GM19025 (cell line): Measurements from ENCODE around the gene APCDD1.

ENCODE experiments used
- ATAC-seq: cut with Tn5 transposase; IDR thresholded peaks from one replicate; pipeline ENCODE4 v1.9.1; 2021; ENCODE audit warnings: mild to moderate bottlenecking, low read depth, moderate library complexity; ENCODE audit not compliant: unreplicated experiment

Gene APCDD1

DNA sequence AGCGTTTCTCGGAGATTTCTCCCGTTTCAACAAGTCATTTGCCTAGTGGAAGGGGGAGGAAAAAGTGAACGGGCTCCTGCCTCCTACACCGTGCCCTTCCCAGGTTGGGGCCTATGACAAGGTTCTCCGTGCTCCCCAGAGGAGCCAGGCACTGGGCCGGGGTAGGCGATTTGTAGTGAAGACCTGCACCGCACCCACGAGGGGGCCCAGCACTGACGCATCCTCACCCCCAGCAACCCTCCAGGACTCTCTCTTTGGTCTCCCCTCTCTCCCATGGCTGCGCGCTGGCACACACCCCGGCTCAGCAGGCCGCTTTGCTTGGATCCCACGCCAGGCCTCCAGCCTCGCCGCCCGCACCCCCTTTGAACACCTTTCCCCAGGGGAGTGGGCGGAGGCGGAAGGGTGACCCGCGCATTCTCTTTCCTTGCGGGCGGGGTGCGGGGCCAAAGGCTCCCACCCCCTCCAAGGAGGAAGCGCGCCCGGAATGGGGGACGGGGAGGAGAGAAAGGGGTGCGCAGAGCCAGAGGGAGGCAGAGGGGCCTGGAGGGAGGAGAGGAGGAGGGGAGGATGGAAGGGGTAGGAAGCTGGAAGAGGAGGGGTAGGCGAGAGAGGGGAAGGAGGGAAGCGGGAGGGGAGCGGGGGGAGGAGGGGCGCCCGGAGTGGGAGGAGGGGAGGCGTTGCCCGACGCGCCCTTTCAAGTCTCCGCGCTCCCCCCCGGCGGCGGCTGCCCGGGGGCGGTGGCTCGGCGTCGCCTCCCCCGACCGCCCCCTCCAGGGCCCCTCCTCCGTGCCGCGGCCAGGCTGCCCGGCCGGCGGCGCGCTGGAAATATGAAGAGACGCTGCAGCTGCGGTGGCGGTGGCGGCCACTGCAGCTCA is at the start of gene APCDD1:
TSS of gene APCDD1 (plus strand) at position 830 of the 875 bp plus-strand sequence. CDS start 347 bp downstream, outside the sequence.
- ATAC-seq = no peak

- no peak for ATAC-seq
These were observed 49.4 kb upstream of the APCDD1 start for GRCh38 chr18:10405014-10405493.

DNA sequence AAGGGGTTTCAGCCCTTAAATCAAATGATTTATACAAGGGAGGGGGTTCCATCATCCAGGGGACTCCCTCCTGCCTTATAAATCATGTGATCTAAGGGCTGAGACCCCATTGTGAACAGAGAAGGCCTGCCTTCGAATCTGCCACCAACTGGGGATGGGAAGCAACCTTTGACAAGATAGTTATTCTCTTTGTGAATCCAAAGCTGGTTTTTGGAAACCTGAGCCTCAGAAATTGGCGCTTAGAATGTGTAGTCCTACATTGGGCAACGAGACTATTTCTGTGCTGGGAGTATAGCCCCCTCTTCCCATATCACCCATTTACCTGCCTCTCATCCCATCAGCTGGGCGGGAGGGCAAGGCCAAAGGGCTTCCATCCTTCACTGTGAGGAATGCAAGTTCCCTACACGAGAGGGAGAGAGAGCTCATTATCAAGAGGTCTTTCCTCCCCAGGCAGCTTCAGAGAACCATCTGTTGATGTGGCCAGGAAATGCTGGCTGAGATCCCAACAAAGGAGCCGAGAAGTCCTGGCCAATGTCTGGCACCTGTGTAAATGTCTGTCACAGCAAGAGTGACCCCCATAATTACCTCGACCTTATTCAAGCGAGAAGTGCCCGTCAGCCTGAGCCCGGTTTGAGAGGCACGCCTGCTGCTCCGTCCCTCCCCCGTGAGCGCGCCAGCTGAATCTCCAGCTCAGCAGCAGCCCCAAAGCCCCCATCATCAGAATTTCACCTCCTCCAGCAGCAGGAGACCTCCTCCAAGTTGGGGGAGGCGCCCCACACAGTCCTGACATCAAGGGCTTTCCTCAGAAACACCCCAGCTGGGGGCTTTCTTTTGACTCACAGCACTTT is 48.4 kb upstream of the APCDD1 start:
- ATAC-seq = no peak

DNA sequence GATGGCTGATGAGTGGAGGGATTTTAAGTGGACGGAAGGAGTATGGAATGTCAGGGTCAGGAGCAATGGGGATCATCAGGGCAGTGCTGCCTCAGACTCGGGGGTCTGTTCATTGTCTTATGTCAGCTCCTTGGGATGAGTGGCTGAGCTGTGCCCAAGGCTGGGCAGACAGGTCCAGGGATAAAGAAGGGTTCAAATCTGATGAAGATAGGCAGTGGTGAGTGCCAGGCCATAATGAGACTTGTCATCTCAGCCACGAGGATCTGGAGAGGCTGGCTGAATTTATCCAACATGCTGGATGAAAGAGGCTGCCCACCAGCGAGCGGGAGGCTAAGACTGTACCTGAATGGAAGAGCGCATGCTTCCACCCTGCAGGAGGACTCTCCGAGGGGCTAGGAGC is 46.3 kb upstream of the APCDD1 start:
- ATAC-seq = no peak

DNA sequence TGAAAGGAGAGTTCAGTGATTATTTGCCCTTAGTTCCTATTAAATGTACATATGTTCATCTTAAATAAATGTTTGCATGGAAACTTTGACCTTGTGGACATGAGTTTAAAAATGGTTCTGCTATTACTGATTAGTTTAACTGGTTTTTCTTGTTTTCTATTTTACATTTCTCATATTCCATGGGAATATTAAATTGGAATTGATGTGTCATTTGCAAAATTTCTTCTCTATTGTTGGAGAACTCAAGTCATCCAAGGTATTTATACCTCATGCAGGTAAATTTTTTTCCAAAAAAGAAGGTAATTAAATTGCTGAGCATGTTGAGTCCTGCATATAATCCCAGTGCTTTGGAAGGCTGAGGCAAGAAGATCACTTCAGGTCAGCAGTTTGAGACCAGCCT is 45.4 kb upstream of the APCDD1 start:
- no peak for ATAC-seq

GRCh38 chr18:10410472-10411308 is 43.7 kb upstream of the APCDD1 start:
- no peak for ATAC-seq

GRCh38 chr18:10412933-10413332 is 41.5 kb upstream of the APCDD1 start:
- no peak for ATAC-seq

GRCh38 chr18:10413722-10414121 is 40.7 kb upstream of the APCDD1 start:
- no peak for ATAC-seq

DNA sequence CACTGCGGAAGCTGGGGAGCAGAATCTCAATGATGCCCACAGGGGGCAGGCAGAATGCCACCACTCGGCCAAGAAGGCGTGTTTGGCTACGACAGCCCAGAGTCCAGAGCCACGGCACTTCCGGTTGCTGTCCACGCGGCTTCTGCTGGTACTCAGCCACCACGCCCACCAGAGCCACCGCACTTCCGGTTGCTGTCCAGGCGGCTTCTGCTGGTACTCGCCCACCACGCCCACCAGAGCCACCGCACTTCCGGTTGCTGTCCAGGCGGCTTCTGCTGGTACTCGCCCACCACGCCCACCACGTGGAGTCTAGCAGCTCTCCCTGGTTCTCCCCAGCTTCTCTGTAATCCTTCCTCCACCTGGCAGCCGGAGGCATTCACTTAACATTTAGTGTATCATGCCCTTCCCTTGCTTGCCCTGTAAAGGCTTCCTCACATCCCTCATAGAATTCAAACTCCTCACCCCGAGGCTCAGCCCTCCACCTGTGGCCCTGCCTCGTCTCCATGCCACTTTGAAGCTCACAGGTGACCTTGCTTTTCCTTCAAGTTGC is 40.1 kb upstream of the APCDD1 start:
- no peak for ATAC-seq

DNA sequence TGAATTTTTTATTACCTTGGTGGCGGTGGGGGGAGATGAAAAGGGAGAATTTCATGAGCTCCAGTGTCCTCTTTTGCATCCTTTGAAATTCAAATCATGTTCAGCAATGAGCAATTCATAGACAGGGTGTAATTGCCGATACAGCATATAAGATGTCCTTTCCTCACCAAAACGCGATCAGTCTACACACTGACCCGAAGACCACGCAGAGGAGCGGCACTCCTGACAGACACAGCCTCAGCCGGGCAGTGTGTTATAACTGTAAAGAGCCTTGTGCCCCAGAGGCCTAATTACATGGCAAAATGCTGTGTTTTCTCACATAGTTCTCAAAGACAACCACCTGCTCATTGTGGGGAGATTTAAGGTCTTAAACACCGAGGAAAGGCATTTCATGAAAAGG is 38.4 kb upstream of the APCDD1 start:
- no peak for ATAC-seq

- no peak for ATAC-seq
These were observed 37.2 kb upstream of the APCDD1 start for GRCh38 chr18:10417191-10417590.

GRCh38 chr18:10417664-10418063 is 36.8 kb upstream of the APCDD1 start:
- no peak for ATAC-seq

DNA sequence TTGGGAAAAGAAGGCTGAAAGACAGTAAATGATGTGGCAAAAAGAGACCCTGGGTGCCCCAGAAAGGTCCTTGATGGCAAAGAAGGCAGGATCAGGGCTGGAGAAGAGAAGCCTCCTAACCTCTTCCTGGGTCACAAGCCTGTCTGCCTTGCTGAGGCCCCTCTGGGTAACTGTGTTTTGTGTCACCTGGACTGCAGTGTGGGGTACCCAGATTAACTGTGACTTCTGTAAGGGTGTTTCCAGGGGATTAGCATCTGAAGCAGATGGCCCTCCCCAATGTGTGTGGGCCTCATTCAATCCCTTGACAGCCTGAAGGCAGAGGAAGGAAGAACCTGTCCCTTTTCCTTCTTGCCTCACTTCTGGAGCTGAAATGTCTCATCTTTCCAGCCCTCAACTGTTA is 35.6 kb upstream of the APCDD1 start:
- no peak for ATAC-seq

DNA sequence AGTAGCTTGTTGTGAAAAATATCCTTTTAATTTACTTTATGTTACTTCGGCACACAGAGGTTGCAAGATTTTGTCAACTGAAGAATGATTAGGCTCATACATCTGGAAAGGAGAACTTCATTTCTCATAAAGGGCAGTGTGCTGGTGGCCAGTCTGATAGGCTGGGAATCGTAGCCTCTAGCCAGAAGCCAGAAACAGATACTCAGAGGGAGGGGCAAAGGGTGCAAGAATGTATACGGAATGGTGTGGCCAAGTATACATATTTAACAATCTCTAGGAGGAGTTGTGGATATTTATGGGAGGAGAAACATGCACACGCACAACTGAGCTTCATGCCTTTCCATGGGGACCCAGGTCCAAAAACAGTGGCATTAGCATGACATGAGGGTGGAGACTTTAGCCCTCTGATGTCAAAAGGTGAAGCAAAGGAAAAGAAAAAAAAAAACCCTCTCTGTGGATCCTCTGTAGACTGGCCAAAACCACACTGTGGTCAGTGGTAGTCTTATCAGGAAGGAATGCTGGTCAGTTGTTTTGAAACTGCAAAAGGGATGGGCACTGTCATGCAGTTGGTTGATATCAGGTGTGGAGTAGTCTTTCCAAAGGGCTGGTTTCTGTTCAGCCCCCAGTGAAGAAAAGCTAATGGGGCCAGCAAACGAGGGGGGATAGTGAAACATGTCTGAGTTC is 34.9 kb upstream of the APCDD1 start:
- no peak for ATAC-seq

- ATAC-seq = no peak
These were observed 33.7 kb upstream of the APCDD1 start for GRCh38 chr18:10420561-10421352.

- no peak for ATAC-seq
These were observed 32.6 kb upstream of the APCDD1 start for GRCh38 chr18:10421859-10422258.

- no peak for ATAC-seq
These were observed 31.7 kb upstream of the APCDD1 start for GRCh38 chr18:10422731-10423130.

GRCh38 chr18:10424585-10425307 is 29.7 kb upstream of the APCDD1 start:
- no peak for ATAC-seq
